Activated T-cell treated with anti-CD3 and anti-CD28 coated beads, Interleukin-2, amount 50 U/mL, for 72 hours (primary cell): Measurements from ENCODE around the gene PPIL1. TPM values are rescaled to one million over a fixed set of nuclear protein-coding genes. Genes with fewer than 3 reads are reported as not detected.
A peak's percentile ranks its signal among the peaks of the same experiment; 100 is the strongest.

Experiments used
- ATAC-seq, 2 donors: fragments of 150-1000 bp; cut with Tn5 transposase; replicated peaks in 1 of 2; 2 replicates each; pipeline ENCODE4 v1.10.0; 2021; ENCODE audit warnings: moderate library complexity in 2 of 2, mild to moderate bottlenecking in 1 of 2
- DNase-seq, 2 donors: peaks; one replicate each; pipeline ENCODE4 v3.0.0; 2021 to 2022; ENCODE audit warnings: mixed read lengths in 1 of 2
- H3K27ac Mint-ChIP-seq: one replicate; pipeline ENCODE4 v1.8.0; 2022; ENCODE audit warnings: mild to moderate bottlenecking, moderate library complexity, mixed read lengths
- H3K27me3 Mint-ChIP-seq: one replicate; pipeline ENCODE4 v1.8.0; 2022; ENCODE audit warnings: low read depth, mixed read lengths
- H3K36me3 Mint-ChIP-seq, 2 donors: one replicate each; pipeline ENCODE4 v1.8.0; 2022; ENCODE audit warnings: mixed read lengths in 2 of 2, mild to moderate bottlenecking in 1 of 2; ENCODE audit not compliant: insufficient read depth in 2 of 2
- H3K4me1 Mint-ChIP-seq: one replicate; pipeline ENCODE4 v1.8.0; 2022; ENCODE audit warnings: low read depth, mixed read lengths
- H3K4me3 Mint-ChIP-seq, 2 donors: one replicate each; pipeline ENCODE4 v1.8.0; 2022; ENCODE audit warnings: mild to moderate bottlenecking in 2 of 2, mixed read lengths in 2 of 2, moderate library complexity in 2 of 2
- H3K9me3 Mint-ChIP-seq, 2 donors: one replicate each; pipeline ENCODE4 v1.8.0; 2022; ENCODE audit warnings: mixed read lengths in 2 of 2
- total RNA-seq, 2 donors: library from RNA; stranded (reverse); gene quantifications; one replicate each; pipeline ENCODE4 v1.2.3, GENCODE V29; 2022

PPIL1 gene
- total RNA-seq, 2 donors from 2014 or later = 32.6 to 43.0 TPM

- H3K4me1 Mint-ChIP-seq = peaks cover 34% of the 10 kb centered on the region
- H3K27ac Mint-ChIP-seq = peak overlapping the region; percentile 97
- ATAC-seq (no peak), DNase-seq (no peak)
- H3K27me3 Mint-ChIP-seq = peaks cover 1% of the 10 kb centered on the region
- H3K4me3 Mint-ChIP-seq = no peak overlapping the region
- no peaks in the 10 kb centered on the region for H3K36me3 Mint-ChIP-seq
- no peaks in the 10 kb centered on the region for H3K9me3 Mint-ChIP-seq
Observed at GRCh38 chr6:36884610-36885009, 10.0 kb upstream of the PPIL1 start.

GRCh38 chr6:36875250-36875633 lies 639 bp upstream of the PPIL1 start:
- Mint-ChIP-seq H3K4me1 (peaks cover 40% of the 10 kb centered on the region), H3K36me3 (peaks cover 4 to 12% of the 10 kb centered on the region in 2 donors), H3K27ac (peak overlapping the region; percentile 100), H3K9me3 (no peaks in the 10 kb centered on the region), H3K27me3 (peaks cover 16% of the 10 kb centered on the region), H3K4me3 (peak overlapping the region; percentile 87 to 97)
- ATAC-seq (no peak), DNase-seq (no peak)

- Mint-ChIP-seq H3K27me3 (peaks cover 8% of the 10 kb centered on the region), H3K27ac (peak overlapping the region; percentile 98), H3K4me3 (peak overlapping the region; percentile 87 to 97), H3K36me3 (peaks cover 4 to 21% of the 10 kb centered on the region in 2 donors), H3K4me1 (peaks cover 50% of the 10 kb centered on the region), H3K9me3 (no peaks in the 10 kb centered on the region)
- DNase-seq = peak in 1 of 2 donors; percentile 28
- peak in 1 of 2 donors; percentile 0 for ATAC-seq
Observed at GRCh38 chr6:36873612-36874442, 776 bp downstream of the PPIL1 start.

- peak overlapping the region; percentile 98 for H3K27ac Mint-ChIP-seq
- no peaks in the 10 kb centered on the region for H3K9me3 Mint-ChIP-seq
- H3K4me3 Mint-ChIP-seq = peak overlapping the region; percentile 87 to 97
- DNase-seq (no peak), ATAC-seq (no peak)
- H3K36me3 Mint-ChIP-seq = peaks cover 5 to 23% of the 10 kb centered on the region in 2 donors
- peaks cover 8% of the 10 kb centered on the region for H3K27me3 Mint-ChIP-seq
- peaks cover 54% of the 10 kb centered on the region for H3K4me1 Mint-ChIP-seq
Observed at GRCh38 chr6:36873115-36873514, 1.5 kb downstream of the PPIL1 start.

- peaks cover 9 to 35% of the 10 kb centered on the region in 2 donors for H3K36me3 Mint-ChIP-seq
- peaks cover 67% of the 10 kb centered on the region for H3K4me1 Mint-ChIP-seq
- no peak for ATAC-seq
- H3K27ac Mint-ChIP-seq = no peak overlapping the region
- peaks cover 3% of the 10 kb centered on the region for H3K27me3 Mint-ChIP-seq
- peak overlapping the region in 1 of 2 donors; percentile 62 for H3K4me3 Mint-ChIP-seq
- DNase-seq = no peak
- no peaks in the 10 kb centered on the region for H3K9me3 Mint-ChIP-seq
Observed at GRCh38 chr6:36871686-36872085, 2.9 kb downstream of the PPIL1 start.

- Mint-ChIP-seq H3K27me3 (no peaks in the 10 kb centered on the region), H3K27ac (peak overlapping the region; percentile 66), H3K4me1 (peaks cover 72% of the 10 kb centered on the region), H3K36me3 (peaks cover 12 to 49% of the 10 kb centered on the region in 2 donors), H3K9me3 (no peaks in the 10 kb centered on the region), H3K4me3 (peak overlapping the region in 1 of 2 donors; percentile 19)
- DNase-seq (no peak), ATAC-seq (no peak)
Observed at GRCh38 chr6:36867471-36868224, 7.0 kb downstream of the PPIL1 start.

- ATAC-seq = no peak
- H3K27me3 Mint-ChIP-seq = no peaks in the 10 kb centered on the region
- H3K27ac Mint-ChIP-seq = peak overlapping the region; percentile 76
- H3K36me3 Mint-ChIP-seq = peaks cover 11 to 51% of the 10 kb centered on the region in 2 donors
- H3K4me3 Mint-ChIP-seq = peak overlapping the region in 1 of 2 donors; percentile 29
- no peaks in the 10 kb centered on the region for H3K9me3 Mint-ChIP-seq
- no peak for DNase-seq
- peaks cover 58% of the 10 kb centered on the region for H3K4me1 Mint-ChIP-seq
Observed at GRCh38 chr6:36865835-36866234, 8.8 kb downstream of the PPIL1 start.

- ATAC-seq = no peak
- peaks cover 10 to 42% of the 10 kb centered on the region in 2 donors for H3K36me3 Mint-ChIP-seq
Observed at GRCh38 chr6:36863670-36864540, 10.7 kb downstream of the PPIL1 start.

GRCh38 chr6:36862848-36863382 lies 11.7 kb downstream of the PPIL1 start:
- Mint-ChIP-seq H3K36me3 (peaks cover 7 to 42% of the 10 kb centered on the region in 2 donors), H3K27me3 (no peaks in the 10 kb centered on the region), H3K27ac (no peak overlapping the region), H3K4me3 (no peak overlapping the region), H3K9me3 (no peaks in the 10 kb centered on the region), H3K4me1 (peaks cover 42% of the 10 kb centered on the region)
- DNase-seq (no peak), ATAC-seq (no peak)

More at GRCh38 chr6:36863670-36864540, 10.7 kb downstream of the PPIL1 start:
- Mint-ChIP-seq H3K27me3 (no peaks in the 10 kb centered on the region), H3K4me3 (no peak overlapping the region), H3K4me1 (peaks cover 47% of the 10 kb centered on the region), H3K9me3 (no peaks in the 10 kb centered on the region), H3K27ac (no peak overlapping the region)
- no peak for DNase-seq

- H3K9me3 Mint-ChIP-seq = no peaks in the 10 kb centered on the region
- H3K4me1 Mint-ChIP-seq = peaks cover 36% of the 10 kb centered on the region
- no peak overlapping the region for H3K4me3 Mint-ChIP-seq
- DNase-seq (no peak), ATAC-seq (peak in 1 of 2 donors; percentile 47)
- peaks cover 5 to 36% of the 10 kb centered on the region in 2 donors for H3K36me3 Mint-ChIP-seq
- H3K27me3 Mint-ChIP-seq = no peaks in the 10 kb centered on the region
- H3K27ac Mint-ChIP-seq = peak overlapping the region; percentile 15
Observed at GRCh38 chr6:36862164-36862847, 12.3 kb downstream of the PPIL1 start.

GRCh38 chr6:36860126-36860525 lies 14.5 kb downstream of the PPIL1 start:
- DNase-seq (no peak), ATAC-seq (no peak)
- peaks cover 4 to 24% of the 10 kb centered on the region in 2 donors for H3K36me3 Mint-ChIP-seq
- no peaks in the 10 kb centered on the region for H3K9me3 Mint-ChIP-seq
- H3K27ac Mint-ChIP-seq = no peak overlapping the region
- no peak overlapping the region for H3K4me3 Mint-ChIP-seq
- H3K4me1 Mint-ChIP-seq = peaks cover 16% of the 10 kb centered on the region
- no peaks in the 10 kb centered on the region for H3K27me3 Mint-ChIP-seq

GRCh38 chr6:36858407-36858981 lies 16.1 kb downstream of the PPIL1 start:
- H3K4me3 Mint-ChIP-seq = no peak overlapping the region
- peaks cover 5 to 17% of the 10 kb centered on the region in 2 donors for H3K36me3 Mint-ChIP-seq
- H3K27me3 Mint-ChIP-seq = no peaks in the 10 kb centered on the region
- no peaks in the 10 kb centered on the region for H3K9me3 Mint-ChIP-seq
- DNase-seq (no peak), ATAC-seq (no peak)
- peaks cover 15% of the 10 kb centered on the region for H3K4me1 Mint-ChIP-seq
- peak overlapping the region; percentile 61 for H3K27ac Mint-ChIP-seq
